Measurements from ENCODE around the gene GNA12. TPM values are rescaled to one million over a fixed set of nuclear protein-coding genes. Genes with fewer than 3 reads are reported as not detected.

Gene GNA12
- polyA plus RNA-seq, 1 of the 3 experiments (the other 2 are of a cell fraction), result 64.8 TPM

- 89% methylated on average over 14 of the region's 14 CpGs for WGBS (ENCODE audit: low lambda C conversion rate)
Measured at GRCh38 chr7:2775376-2775775, 68.7 kb downstream of the GNA12 start.

GRCh38 chr7:2774935-2775334 lies 69.2 kb downstream of the GNA12 start:
- Histone ChIP-seq H3K4me3 (ENCODE audit: low read depth in 2 of 2, low read length in 1 of 2) (no peak overlapping the region), H3K27me3 (ENCODE audit: insufficient read depth) (no peaks in the 10 kb centered on the region), H3F3A (replicated peaks; ENCODE audit: insufficient read depth) (no peaks in the 10 kb centered on the region), H3K4me2 (no peak overlapping the region), H3K36me3 (replicated peaks in 1 of 2; ENCODE audit: control insufficient read depth in 1 of 2, insufficient read depth in 2 of 2, low read length in 1 of 2) (peaks cover 0 to 10% of the 10 kb centered on the region in 2 experiments), H3K9me2 (no peaks in the 10 kb centered on the region), H3K4me1 (ENCODE audit: control insufficient read depth in 1 of 2, insufficient read depth in 2 of 2, low read depth in 1 of 2, low read length in 1 of 2) (peaks cover 0 to 9% of the 10 kb centered on the region in 2 experiments; a peak in 1 of 4 replicates), H2AFZ (ENCODE audit: low read depth) (no peak overlapping the region), H3K9me3 (no peaks in the 10 kb centered on the region), H3K9ac (no peak overlapping the region), H3K79me2 (ENCODE audit: insufficient read depth) (peaks cover 13% of the 10 kb centered on the region), H3K27ac (ENCODE audit: low read depth in 2 of 2, low read length in 1 of 2) (no peak overlapping the region; a peak in 1 of 4 replicates), H4K20me1 (ENCODE audit: insufficient read depth) (no peaks in the 10 kb centered on the region)
- 86% methylated on average over 7 of the region's 7 CpGs for WGBS (ENCODE audit: low lambda C conversion rate)
- TF ChIP-seq SIN3A (IDR thresholded peaks at IDR 0.05; ENCODE audit: borderline replicate concordance, low read depth, low read length) (no peak), CTCF (IDR thresholded peaks at IDR 0.05) (no peak), FOSL2 (IDR thresholded peaks at IDR 0.05; ENCODE audit: borderline replicate concordance, low read depth) (no peak), RAD21 (IDR thresholded peaks at IDR 0.05; ENCODE audit: low read length) (no peak), TAF1 (IDR thresholded peaks at IDR 0.05; ENCODE audit: borderline replicate concordance, low read depth, low read length) (no peak), EZH2phosphoT487 (IDR thresholded peaks at IDR 0.05; ENCODE audit: borderline replicate concordance, low read depth) (no peak), SMC3 (IDR thresholded peaks at IDR 0.05; ENCODE audit: low read depth, low read length) (no peak)
- TF ChIP-seq, protein P1, sequence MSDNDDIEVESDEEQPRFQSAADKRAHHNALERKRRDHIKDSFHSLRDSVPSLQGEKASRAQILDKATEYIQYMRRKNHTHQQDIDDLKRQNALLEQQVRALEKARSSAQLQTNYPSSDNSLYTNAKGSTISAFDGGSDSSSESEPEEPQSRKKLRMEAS (IDR thresholded peaks at IDR 0.05; ENCODE audit: low read depth), result no peak
- TF ChIP-seq, protein P2, sequence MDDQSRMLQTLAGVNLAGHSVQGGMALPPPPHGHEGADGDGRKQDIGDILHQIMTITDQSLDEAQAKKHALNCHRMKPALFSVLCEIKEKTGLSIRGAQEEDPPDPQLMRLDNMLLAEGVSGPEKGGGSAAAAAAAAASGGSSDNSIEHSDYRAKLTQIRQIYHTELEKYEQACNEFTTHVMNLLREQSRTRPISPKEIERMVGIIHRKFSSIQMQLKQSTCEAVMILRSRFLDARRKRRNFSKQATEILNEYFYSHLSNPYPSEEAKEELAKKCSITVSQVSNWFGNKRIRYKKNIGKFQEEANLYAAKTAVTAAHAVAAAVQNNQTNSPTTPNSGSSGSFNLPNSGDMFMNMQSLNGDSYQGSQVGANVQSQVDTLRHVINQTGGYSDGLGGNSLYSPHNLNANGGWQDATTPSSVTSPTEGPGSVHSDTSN (IDR thresholded peaks at IDR 0.05), result no peak
- ChIA-PET CTCF (interaction anchor here (1.6 kb wide), 1 partner anchor 14 kb away, joined by 7 read pairs; no protein-coding TSS in a partner anchor), POLR2A (interaction anchor here (1.5 kb wide), 1 partner anchor 11 kb away, joined by 5 read pairs; no protein-coding TSS in a partner anchor)
- DNase-seq, result no peak

More at GRCh38 chr7:2775376-2775775, 68.7 kb downstream of the GNA12 start:
- Histone ChIP-seq H3F3A (replicated peaks; ENCODE audit: insufficient read depth) (no peaks in the 10 kb centered on the region), H3K27me3 (ENCODE audit: insufficient read depth) (no peaks in the 10 kb centered on the region), H3K9ac (no peak overlapping the region), H3K27ac (ENCODE audit: low read depth in 2 of 2, low read length in 1 of 2) (no peak overlapping the region; a peak in 1 of 4 replicates), H4K20me1 (ENCODE audit: insufficient read depth) (no peaks in the 10 kb centered on the region), H3K4me1 (ENCODE audit: control insufficient read depth in 1 of 2, insufficient read depth in 2 of 2, low read depth in 1 of 2, low read length in 1 of 2) (peaks cover 0 to 9% of the 10 kb centered on the region in 2 experiments; a peak in 1 of 4 replicates), H3K4me2 (no peak overlapping the region), H3K9me3 (no peaks in the 10 kb centered on the region), H3K9me2 (no peaks in the 10 kb centered on the region), H3K79me2 (ENCODE audit: insufficient read depth) (peaks cover 11% of the 10 kb centered on the region), H3K4me3 (ENCODE audit: low read depth in 2 of 2, low read length in 1 of 2) (no peak overlapping the region), H3K36me3 (replicated peaks in 1 of 2; ENCODE audit: control insufficient read depth in 1 of 2, insufficient read depth in 2 of 2, low read length in 1 of 2) (peaks cover 0 to 11% of the 10 kb centered on the region in 2 experiments), H2AFZ (ENCODE audit: low read depth) (no peak overlapping the region)
- ChIA-PET POLR2A (interaction anchor here (1.5 kb wide), 1 partner anchor 12 kb away, joined by 5 read pairs; no protein-coding TSS in a partner anchor), CTCF (interaction anchor here (1.6 kb wide), 1 partner anchor 15 kb away, joined by 7 read pairs; no protein-coding TSS in a partner anchor)
- no peak for TF ChIP-seq RCOR1 (IDR thresholded peaks at IDR 0.05; ENCODE audit: low read length)
- no peak for DNase-seq
